ENCODE results near the gene PRKAR2A. TPM values are rescaled to one million over a fixed set of nuclear protein-coding genes. Genes with fewer than 3 reads are reported as not detected.

The PRKAR2A gene
- total RNA-seq, 2 donors from 2014 or later, result 38.9 to 41.2 TPM

- Mint-ChIP-seq H3K27me3 (ENCODE audit: insufficient read depth) (no peaks in the 10 kb centered on the region), H3K36me3 (ENCODE audit: low read depth) (peaks cover 1% of the 10 kb centered on the region), H3K4me1 (no peaks in the 10 kb centered on the region), H3K9me3 (no peaks in the 10 kb centered on the region), H3K27ac (no peak overlapping the region), H3K4me3 (no peak overlapping the region)
- no peak overlapping the region for H3K4me3 ChIP-seq (ENCODE audit: low read length)
- no peak for TF ChIP-seq CTCF (conservative IDR thresholded peaks at IDR 0.05)
- H3K4me1 ChIP-seq (ENCODE audit: control insufficient read depth, insufficient read depth, low read length), result no peaks in the 10 kb centered on the region
- no peaks in the 10 kb centered on the region for H3K27me3 ChIP-seq (ENCODE audit: control insufficient read depth, insufficient read depth, low read length, poor library complexity, severe bottlenecking)
- H3K9me3 ChIP-seq (ENCODE audit: control insufficient read depth, low read length), result no peaks in the 10 kb centered on the region
- H3K9ac ChIP-seq (ENCODE audit: extremely low read depth, low read length, poor library complexity, severe bottlenecking), result no peak overlapping the region
- H3K36me3 ChIP-seq (ENCODE audit: control insufficient read depth, insufficient read depth, low read length), result no peaks in the 10 kb centered on the region
- no peak overlapping the region for H3K27ac ChIP-seq (ENCODE audit: low read depth, low read length)
- WGBS, 2 experiments (ENCODE audit: insufficient coverage in 1 of 2, insufficient read length in 1 of 2), result 91 to 100% methylated on average over 1 to 2 of the region's 2 CpGs
- no peak for DNase-seq
These were observed 11.0 kb upstream of the PRKAR2A start for GRCh38 chr3:48858709-48859108.

- Mint-ChIP-seq H3K27me3 (ENCODE audit: insufficient read depth) (no peaks in the 10 kb centered on the region), H3K27ac (no peak overlapping the region), H3K36me3 (ENCODE audit: low read depth) (peaks cover 1% of the 10 kb centered on the region), H3K4me3 (no peak overlapping the region), H3K4me1 (no peaks in the 10 kb centered on the region), H3K9me3 (no peaks in the 10 kb centered on the region)
- Histone ChIP-seq H3K27ac (ENCODE audit: low read depth, low read length) (no peak overlapping the region), H3K36me3 (ENCODE audit: control insufficient read depth, insufficient read depth, low read length) (no peaks in the 10 kb centered on the region), H3K4me1 (ENCODE audit: control insufficient read depth, insufficient read depth, low read length) (no peaks in the 10 kb centered on the region), H3K9ac (ENCODE audit: extremely low read depth, low read length, poor library complexity, severe bottlenecking) (no peak overlapping the region), H3K4me3 (ENCODE audit: low read length) (no peak overlapping the region), H3K27me3 (ENCODE audit: control insufficient read depth, insufficient read depth, low read length, poor library complexity, severe bottlenecking) (no peaks in the 10 kb centered on the region), H3K9me3 (ENCODE audit: control insufficient read depth, low read length) (no peaks in the 10 kb centered on the region)
- TF ChIP-seq CTCF (conservative IDR thresholded peaks at IDR 0.05), result no peak
- 88 to 92% methylated on average over 1 to 2 of the region's 2 CpGs for WGBS, 2 experiments (ENCODE audit: insufficient coverage in 1 of 2, insufficient read length in 1 of 2)
- no peak for DNase-seq
These were observed 10.0 kb upstream of the PRKAR2A start for GRCh38 chr3:48857641-48858040.

- Mint-ChIP-seq H3K4me3 (no peak overlapping the region), H3K9me3 (no peaks in the 10 kb centered on the region), H3K27me3 (ENCODE audit: insufficient read depth) (no peaks in the 10 kb centered on the region), H3K4me1 (peaks cover 2% of the 10 kb centered on the region), H3K36me3 (ENCODE audit: low read depth) (peaks cover 1% of the 10 kb centered on the region), H3K27ac (peak overlapping the region; percentile 47)
- Histone ChIP-seq H3K27me3 (ENCODE audit: control insufficient read depth, insufficient read depth, low read length, poor library complexity, severe bottlenecking) (no peaks in the 10 kb centered on the region), H3K27ac (ENCODE audit: low read depth, low read length) (peak overlapping the region; percentile 75), H3K4me1 (ENCODE audit: control insufficient read depth, insufficient read depth, low read length) (peaks cover 7% of the 10 kb centered on the region), H3K36me3 (ENCODE audit: control insufficient read depth, insufficient read depth, low read length) (no peaks in the 10 kb centered on the region), H3K9me3 (ENCODE audit: control insufficient read depth, low read length) (no peaks in the 10 kb centered on the region), H3K4me3 (ENCODE audit: low read length) (no peak overlapping the region), H3K9ac (ENCODE audit: extremely low read depth, low read length, poor library complexity, severe bottlenecking) (no peak overlapping the region)
- no peak for TF ChIP-seq CTCF (conservative IDR thresholded peaks at IDR 0.05)
- DNase-seq, result no peak
- WGBS, 2 experiments (ENCODE audit: insufficient coverage in 1 of 2, insufficient read length in 1 of 2), result 76 to 87% methylated on average over 4 of the region's 4 CpGs
These were observed 8.8 kb upstream of the PRKAR2A start for GRCh38 chr3:48856469-48856868.
